ENCODE measurements around the gene KRTAP12-2.
"Not testable (repeated sequence)": the region's sequence is repeated elsewhere in the genome, so short reads cannot be mapped to it uniquely, and the experiment has no call there.

The KRTAP12-2 gene

GRCh38 chr21:44686000-44686781 is 19.5 kb upstream of the KRTAP12-2 start:
- no peaks in the 10 kb centered on the region; the same call in 1 of the 2 replicates for H3K27me3 ChIP-seq (replicated peaks; ENCODE audit: control insufficient read depth, insufficient read depth, low read length)
- no peak overlapping the region for H3K4me3 ChIP-seq (replicated peaks; ENCODE audit: low read depth, low read length)
- no peak for TF ChIP-seq CTCF (IDR thresholded peaks at IDR 0.05; ENCODE audit: insufficient read depth, low read length, poor library complexity, severe bottlenecking)
- no peaks in the 10 kb centered on the region for H3K36me3 ChIP-seq (ENCODE audit: control insufficient read depth, insufficient read depth, low read length)
- no peak for DNase-seq (ENCODE audit: extremely low read depth, insufficient read length)

GRCh38 chr21:44685050-44685449 is 18.3 kb upstream of the KRTAP12-2 start:
- H3K36me3 ChIP-seq (ENCODE audit: control insufficient read depth, insufficient read depth, low read length); H3K4me3 ChIP-seq (replicated peaks; ENCODE audit: low read depth, low read length); DNase-seq (ENCODE audit: extremely low read depth, insufficient read length); H3K27me3 ChIP-seq (replicated peaks; ENCODE audit: control insufficient read depth, insufficient read depth, low read length): not testable (repeated sequence)

- H3K27me3 ChIP-seq (replicated peaks; ENCODE audit: control insufficient read depth, insufficient read depth, low read length): no peaks in the 10 kb centered on the region; the same call in 1 of the 2 replicates
- H3K36me3 ChIP-seq (ENCODE audit: control insufficient read depth, insufficient read depth, low read length): no peaks in the 10 kb centered on the region
- no peak for DNase-seq (ENCODE audit: extremely low read depth, insufficient read length)
- TF ChIP-seq CTCF (IDR thresholded peaks at IDR 0.05; ENCODE audit: insufficient read depth, low read length, poor library complexity, severe bottlenecking): no peak
- H3K4me3 ChIP-seq (replicated peaks; ENCODE audit: low read depth, low read length): no peak overlapping the region
Observed at GRCh38 chr21:44684483-44684882, 17.8 kb upstream of the KRTAP12-2 start.

GRCh38 chr21:44684077-44684476 is 17.4 kb upstream of the KRTAP12-2 start:
- no peaks in the 10 kb centered on the region for H3K36me3 ChIP-seq (ENCODE audit: control insufficient read depth, insufficient read depth, low read length)
- DNase-seq (ENCODE audit: extremely low read depth, insufficient read length): no peak
- H3K4me3 ChIP-seq (replicated peaks; ENCODE audit: low read depth, low read length): no peak overlapping the region
- no peaks in the 10 kb centered on the region; the same call in 1 of the 2 replicates for H3K27me3 ChIP-seq (replicated peaks; ENCODE audit: control insufficient read depth, insufficient read depth, low read length)
- no peak for TF ChIP-seq CTCF (IDR thresholded peaks at IDR 0.05; ENCODE audit: insufficient read depth, low read length, poor library complexity, severe bottlenecking)

- H3K27me3 ChIP-seq (replicated peaks; ENCODE audit: control insufficient read depth, insufficient read depth, low read length): no peaks in the 10 kb centered on the region; the same call in 1 of the 2 replicates
- no peak overlapping the region for H3K4me3 ChIP-seq (replicated peaks; ENCODE audit: low read depth, low read length)
- DNase-seq (ENCODE audit: extremely low read depth, insufficient read length): no peak
- TF ChIP-seq CTCF (IDR thresholded peaks at IDR 0.05; ENCODE audit: insufficient read depth, low read length, poor library complexity, severe bottlenecking): no peak
- H3K36me3 ChIP-seq (ENCODE audit: control insufficient read depth, insufficient read depth, low read length): no peaks in the 10 kb centered on the region
Observed at GRCh38 chr21:44682580-44683151, 15.9 kb upstream of the KRTAP12-2 start.

GRCh38 chr21:44681861-44682579 is 15.3 kb upstream of the KRTAP12-2 start, which contains the start of gene KRTAP12-1:
Gene KRTAP12-1 (minus strand): TSS chr21:44682163. CDS start chr21:44682123, 40 bp downstream.
- Histone ChIP-seq H3K27me3 (replicated peaks; ENCODE audit: control insufficient read depth, insufficient read depth, low read length) (no peaks in the 10 kb centered on the region; the same call in none of the 2 replicates), H3K36me3 (ENCODE audit: control insufficient read depth, insufficient read depth, low read length) (no peaks in the 10 kb centered on the region), H3K4me3 (replicated peaks; ENCODE audit: low read depth, low read length) (no peak within 1 kb of the TSS)
- no peak for DNase-seq (ENCODE audit: extremely low read depth, insufficient read length)
- TF ChIP-seq CTCF (IDR thresholded peaks at IDR 0.05; ENCODE audit: insufficient read depth, low read length, poor library complexity, severe bottlenecking): no peak

Measured in GM06990 (cell line).